HepG2 (cell line): ENCODE data around the gene ACSS1. TPM values are rescaled to one million over a fixed set of nuclear protein-coding genes. Genes with fewer than 3 reads are reported as not detected.

Source experiments
- ATAC-seq: fragments of 200-7000 bp; cut with Tn5 transposase; 3 replicates; pipeline ENCODE4 v1.9.1; 2020; ENCODE audit warnings: mild to moderate bottlenecking, moderate library complexity
- BruUV-seq: library from RNA; stranded (reverse); fragments of 400-500 nt; replicated peaks from 2 replicates; lab custom pipeline; 2021; lab: Mats Ljungman, UMichigan
- CTCF ChIA-PET: fragments of 300-600 bp; formaldehyde crosslinking; extraction: SDS; loops from one replicate; lab custom pipeline; 2021; ENCODE audit warnings: low total read pairs, inconsistent platforms, low intra/inter-chr PET ratio; lab: Yijun Ruan, JAX
- POLR2A ChIA-PET: fragments of 350-600 bp; sonication (Branson Sonifier 250); formaldehyde crosslinking; loops from one replicate; lab custom pipeline; 2020; ENCODE audit warnings: antibody characterized with exemption, inconsistent platforms; lab: Yijun Ruan, JAX
- DNase-seq: peaks from one replicate; pipeline ENCODE4 v3.0.0-alpha.2; 2015; ENCODE audit warnings: low spot score
- FAIRE-seq: peaks from 3 replicates; lab custom pipeline; 2011; peaks lifted over from hg19 to GRCh38; lab: Jason Lieb, UNC
- H2AFZ ChIP-seq: one replicate; pipeline ENCODE4 v1.6.1; 2011; ENCODE audit warnings: low read length, inconsistent platforms
- H3K27ac ChIP-seq: fragments of 300-600 bp; 3 replicates; pipeline ENCODE4 v1.8.0; 2011; ENCODE audit warnings: mixed run types, mild to moderate bottlenecking, mixed read lengths, low read length, inconsistent platforms; ENCODE audit not compliant: insufficient read depth; ENCODE audit errors: extremely low read length
- H3K27me3 ChIP-seq, 2 experiments: fragments of 200-600 bp in 1 of 2; 2 replicates in 1 of 2; 3 replicates in 1 of 2; pipeline versions ENCODE4 v1.6.0 to v1.8.0; 2011; ENCODE audit warnings: low read length in 2 of 2, mild to moderate bottlenecking in 2 of 2, moderate library complexity in 2 of 2, inconsistent platforms in 1 of 2; ENCODE audit not compliant: insufficient read depth in 2 of 2, control insufficient read depth in 1 of 2
- H3K36me3 ChIP-seq, 2 experiments: fragments of 200-600 bp in 1 of 2; replicated peaks in 1 of 2; 2 replicates in 1 of 2; 3 replicates in 1 of 2; pipeline versions ENCODE4 v1.5.1 to v1.8.0; 2011; ENCODE audit warnings: low read length in 2 of 2, inconsistent platforms in 1 of 2; ENCODE audit not compliant: insufficient read depth in 2 of 2, control insufficient read depth in 1 of 2
- H3K4me1 ChIP-seq: 2 replicates; pipeline ENCODE4 v1.5.1; 2012; ENCODE audit warnings: low read length, inconsistent platforms; ENCODE audit not compliant: insufficient read depth
- H3K4me2 ChIP-seq: 2 replicates; pipeline ENCODE4 v1.6.0; 2011; ENCODE audit warnings: low read depth, low read length, inconsistent platforms
- H3K4me3 ChIP-seq, 3 experiments: fragments of 200-600 bp in 1 of 3; sonication (generic), shearing (Covaris generic) in 1 of 3; replicated peaks in 1 of 3; 2 replicates each; pipeline ENCODE4 v1.5.1; 2011 to 2016; ENCODE audit warnings: low read length in 3 of 3, inconsistent platforms in 2 of 3, low read depth in 2 of 3, mild to moderate bottlenecking in 2 of 3, control low read depth in 1 of 3, mixed read lengths in 1 of 3; ENCODE audit not compliant: insufficient read depth in 1 of 3
- H3K79me2 ChIP-seq: one replicate; pipeline ENCODE4 v1.6.1; 2011; ENCODE audit warnings: low read length, inconsistent platforms; ENCODE audit not compliant: insufficient read depth
- H3K9ac ChIP-seq: 2 replicates; pipeline ENCODE4 v1.6.0; 2011; ENCODE audit warnings: mild to moderate bottlenecking, low read depth, low read length, inconsistent platforms; ENCODE audit not compliant: insufficient read depth
- H3K9me3 ChIP-seq: 2 replicates; pipeline ENCODE4 v1.5.1; 2012; ENCODE audit warnings: mild to moderate bottlenecking, low read length
- H4K20me1 ChIP-seq: 2 replicates; pipeline ENCODE4 v1.6.0; 2011; ENCODE audit warnings: inconsistent platforms, mild to moderate bottlenecking, low read length, moderate library complexity; ENCODE audit not compliant: insufficient read depth
- ATM ChIP-seq: fragments of 450-650 bp; IDR thresholded peaks from 2 replicates; pipeline ENCODE4 v1.7.1; 2017; ENCODE audit warnings: mild to moderate bottlenecking, borderline replicate concordance
- BRCA1 ChIP-seq: sonication (generic); formaldehyde crosslinking; IDR thresholded peaks from 2 replicates; pipeline ENCODE4 v1.4.0; 2020; ENCODE audit warnings: missing genetic modification reagents
- MEIS2 ChIP-seq: sonication (generic); formaldehyde crosslinking; IDR thresholded peaks from 2 replicates; pipeline ENCODE4 v1.9.0; 2021; ENCODE audit warnings: mild to moderate bottlenecking, missing genetic modification reagents
- NFYB ChIP-seq: sonication (generic); formaldehyde crosslinking; IDR thresholded peaks from 2 replicates; pipeline ENCODE4 v1.4.0; 2020; ENCODE audit warnings: missing genetic modification reagents
- PHF20 ChIP-seq: sonication (generic); formaldehyde crosslinking; IDR thresholded peaks from 2 replicates; pipeline ENCODE4 v1.5.0; 2020; ENCODE audit warnings: mild to moderate bottlenecking, missing genetic modification reagents
- POLR2A ChIP-seq, 2 experiments: IDR thresholded peaks; 2 replicates each; pipeline ENCODE4 v1.6.1; 2011; ENCODE audit warnings: low read depth in 2 of 2, low read length in 2 of 2, mild to moderate bottlenecking in 1 of 2, moderate library complexity in 1 of 2; ENCODE audit not compliant: insufficient read depth in 1 of 2
- RFX5 ChIP-seq: IDR thresholded peaks from 2 replicates; pipeline ENCODE4 v1.6.1; 2011; ENCODE audit warnings: low read depth, low read length, improper control_type of control experiment
- WGBS: methylation state at CpG from one replicate; pipeline ENCODE4 v1.1.6; 2017; ENCODE audit warnings: low lambda C conversion rate; 5-methylcytosine and 5-hydroxymethylcytosine counted together
- in situ Hi-C: cut with HindIII; loops from 2 replicates; pipeline ENCODE4 v1.10.0; 2017; ENCODE audit warnings: low pct_unique_long_range_greater_than_20kb; ENCODE audit not compliant: extremely low pct_ligation_motif_present
- intact Hi-C: fragments of 100-400 bp; cut with micrococcal nuclease; formaldehyde crosslinking; loops from one replicate; pipeline ENCODE4 v1.10.0; 2022; ENCODE audit not compliant: unreplicated experiment
- polyA plus RNA-seq, 8 experiments: library from polyadenylated mRNA; depleted of rRNA in 3 of 8; stranded (reverse) in 7 of 8; unstranded in 1 of 8; fragments of >200 nt; fragmentation: Illumina TruSeq in 4 of 8; extraction: Trizol in 4 of 8; gene quantifications; 2 replicates each; pipeline versions ENCODE4 v1.2.1 to v1.2.3, GENCODE V29; 2011 to 2016; ENCODE audit warnings: low read depth in 4 of 8, missing spikeins in 1 of 8, mixed read lengths in 1 of 8; ENCODE audit not compliant: insufficient read depth in 1 of 8
- total RNA-seq, 5 experiments: library from RNA; depleted of rRNA; stranded (reverse); fragments of >200 nt; fragmentation: Illumina TruSeq; extraction: Trizol; gene quantifications; 2 replicates each; pipeline ENCODE4 v1.2.3, GENCODE V29; 2016; ENCODE audit warnings: low read depth in 1 of 5
- TF ChIP-seq, protein P1 (sequence below): sonication (generic); formaldehyde crosslinking; conservative IDR thresholded peaks from 2 replicates; pipeline ENCODE4 v1.4.0; 2020; ENCODE audit warnings: missing genetic modification reagents
- TF ChIP-seq, protein P2 (sequence below): conservative IDR thresholded peaks from 2 replicates; pipeline ENCODE4 v1.6.1; 2018; ENCODE audit warnings: missing genetic modification reagents
- TF ChIP-seq, protein P3 (sequence below): sonication (generic); formaldehyde crosslinking; IDR thresholded peaks from 2 replicates; pipeline ENCODE4 v1.9.0; 2021; ENCODE audit warnings: missing genetic modification reagents, borderline replicate concordance

The ACSS1 gene
- total and polyA plus RNA-seq, 2 of the 13 experiments (the other 11 are each of a cell fraction or from before 2014, with no cell fraction given) = 15.2 to 41.6 TPM

DNA sequence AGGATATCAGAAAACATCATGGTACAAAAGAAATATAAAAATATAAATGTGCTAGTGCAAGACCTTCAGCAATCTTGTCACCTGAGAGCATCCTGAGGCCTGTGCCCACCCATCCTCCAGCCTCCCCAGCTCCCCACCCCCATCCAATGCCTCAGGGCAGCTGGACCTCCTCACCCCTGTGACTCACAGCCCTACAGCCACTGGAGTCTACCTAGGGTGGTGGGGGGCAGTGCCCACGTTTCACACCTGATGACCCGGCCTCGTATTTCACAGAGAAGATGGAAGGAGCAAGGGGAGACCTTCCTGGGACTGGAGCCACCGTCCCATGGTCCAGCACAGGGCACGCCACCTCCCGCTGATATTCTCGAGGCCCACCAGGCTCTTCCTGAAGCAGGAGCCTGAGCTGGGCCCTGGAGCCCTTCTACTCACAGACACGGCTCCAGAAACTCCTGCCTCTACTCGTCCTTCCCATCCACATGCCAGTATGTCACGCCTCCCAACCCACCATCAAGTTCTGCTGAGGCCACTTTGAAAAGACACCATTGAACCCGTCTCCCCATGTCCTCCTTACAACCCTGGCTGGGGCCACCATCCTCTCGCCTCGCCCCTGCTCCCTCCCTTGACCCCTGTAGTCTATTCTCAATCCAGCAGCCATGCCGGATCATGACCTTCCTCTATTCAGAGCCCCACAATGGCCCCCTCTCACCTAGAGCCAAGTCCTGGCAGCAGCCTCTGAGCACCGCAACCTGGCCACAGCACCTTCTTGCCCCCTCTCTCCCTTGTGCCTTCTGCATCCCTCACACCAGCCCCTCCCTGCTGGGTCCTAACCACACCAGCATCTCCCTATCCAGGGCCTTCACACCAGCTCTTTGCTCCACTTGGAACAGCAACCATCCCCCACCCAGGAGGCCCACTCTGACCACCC lies 78.6 kb downstream of the ACSS1 start:
- intact Hi-C loops = no loop called here
- no peak for TF ChIP-seq MEIS2 (CRISPR knock-in tag)
- no peak for TF ChIP-seq POLR2A (IDR thresholded peaks at IDR 0.05; ENCODE audit: insufficient read depth in 1 of 2, low read depth in 2 of 2, low read length in 2 of 2)
- TF ChIP-seq NFYB = no peak
- TF ChIP-seq ATM = no peak
- TF ChIP-seq PHF20 (CRISPR knock-in tag) = no peak
- TF ChIP-seq RFX5 = no peak
- TF ChIP-seq, protein P1, sequence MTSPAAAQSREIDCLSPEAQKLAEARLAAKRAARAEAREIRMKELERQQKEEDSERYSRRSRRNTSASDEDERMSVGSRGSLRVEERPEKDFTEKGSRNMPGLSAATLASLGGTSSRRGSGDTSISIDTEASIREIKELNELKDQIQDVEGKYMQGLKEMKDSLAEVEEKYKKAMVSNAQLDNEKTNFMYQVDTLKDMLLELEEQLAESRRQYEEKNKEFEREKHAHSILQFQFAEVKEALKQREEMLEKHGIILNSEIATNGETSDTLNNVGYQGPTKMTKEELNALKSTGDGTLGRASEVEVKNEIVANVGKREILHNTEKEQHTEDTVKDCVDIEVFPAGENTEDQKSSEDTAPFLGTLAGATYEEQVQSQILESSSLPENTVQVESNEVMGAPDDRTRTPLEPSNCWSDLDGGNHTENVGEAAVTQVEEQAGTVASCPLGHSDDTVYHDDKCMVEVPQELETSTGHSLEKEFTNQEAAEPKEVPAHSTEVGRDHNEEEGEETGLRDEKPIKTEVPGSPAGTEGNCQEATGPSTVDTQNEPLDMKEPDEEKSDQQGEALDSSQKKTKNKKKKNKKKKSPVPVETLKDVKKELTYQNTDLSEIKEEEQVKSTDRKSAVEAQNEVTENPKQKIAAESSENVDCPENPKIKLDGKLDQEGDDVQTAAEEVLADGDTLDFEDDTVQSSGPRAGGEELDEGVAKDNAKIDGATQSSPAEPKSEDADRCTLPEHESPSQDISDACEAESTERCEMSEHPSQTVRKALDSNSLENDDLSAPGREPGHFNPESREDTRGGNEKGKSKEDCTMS (CRISPR knock-in tag) = no peak
- no peak for TF ChIP-seq BRCA1
- TF ChIP-seq, protein P2, sequence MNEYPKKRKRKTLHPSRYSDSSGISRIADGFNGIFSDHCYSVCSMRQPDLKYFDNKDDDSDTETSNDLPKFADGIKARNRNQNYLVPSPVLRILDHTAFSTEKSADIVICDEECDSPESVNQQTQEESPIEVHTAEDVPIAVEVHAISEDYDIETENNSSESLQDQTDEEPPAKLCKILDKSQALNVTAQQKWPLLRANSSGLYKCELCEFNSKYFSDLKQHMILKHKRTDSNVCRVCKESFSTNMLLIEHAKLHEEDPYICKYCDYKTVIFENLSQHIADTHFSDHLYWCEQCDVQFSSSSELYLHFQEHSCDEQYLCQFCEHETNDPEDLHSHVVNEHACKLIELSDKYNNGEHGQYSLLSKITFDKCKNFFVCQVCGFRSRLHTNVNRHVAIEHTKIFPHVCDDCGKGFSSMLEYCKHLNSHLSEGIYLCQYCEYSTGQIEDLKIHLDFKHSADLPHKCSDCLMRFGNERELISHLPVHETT = no peak
- TF ChIP-seq, protein P3, sequence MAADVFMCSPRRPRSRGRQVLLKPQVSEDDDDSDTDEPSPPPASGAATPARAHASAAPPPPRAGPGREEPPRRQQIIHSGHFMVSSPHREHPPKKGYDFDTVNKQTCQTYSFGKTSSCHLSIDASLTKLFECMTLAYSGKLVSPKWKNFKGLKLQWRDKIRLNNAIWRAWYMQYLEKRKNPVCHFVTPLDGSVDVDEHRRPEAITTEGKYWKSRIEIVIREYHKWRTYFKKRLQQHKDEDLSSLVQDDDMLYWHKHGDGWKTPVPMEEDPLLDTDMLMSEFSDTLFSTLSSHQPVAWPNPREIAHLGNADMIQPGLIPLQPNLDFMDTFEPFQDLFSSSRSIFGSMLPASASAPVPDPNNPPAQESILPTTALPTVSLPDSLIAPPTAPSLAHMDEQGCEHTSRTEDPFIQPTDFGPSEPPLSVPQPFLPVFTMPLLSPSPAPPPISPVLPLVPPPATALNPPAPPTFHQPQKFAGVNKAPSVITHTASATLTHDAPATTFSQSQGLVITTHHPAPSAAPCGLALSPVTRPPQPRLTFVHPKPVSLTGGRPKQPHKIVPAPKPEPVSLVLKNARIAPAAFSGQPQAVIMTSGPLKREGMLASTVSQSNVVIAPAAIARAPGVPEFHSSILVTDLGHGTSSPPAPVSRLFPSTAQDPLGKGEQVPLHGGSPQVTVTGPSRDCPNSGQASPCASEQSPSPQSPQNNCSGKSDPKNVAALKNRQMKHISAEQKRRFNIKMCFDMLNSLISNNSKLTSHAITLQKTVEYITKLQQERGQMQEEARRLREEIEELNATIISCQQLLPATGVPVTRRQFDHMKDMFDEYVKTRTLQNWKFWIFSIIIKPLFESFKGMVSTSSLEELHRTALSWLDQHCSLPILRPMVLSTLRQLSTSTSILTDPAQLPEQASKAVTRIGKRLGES (CRISPR knock-in tag) = no peak
- TF ChIP-seq, all 625 proteins: peak for 0
- FAIRE-seq (no peak), DNase-seq (no peak), ATAC-seq (no peak)
- Histone ChIP-seq H3K36me3 (peaks cover 29 to 86% of the 10 kb centered on the region in 2 experiments; a peak in 4 of 5 replicates), H3K27me3 (no peaks in the 10 kb centered on the region), H3K4me2 (no peak overlapping the region), H3K27ac (no peak overlapping the region), H2AFZ (no peak overlapping the region), H3K4me1 (peaks cover 9% of the 10 kb centered on the region), H3K9ac (no peak overlapping the region), H4K20me1 (no peaks in the 10 kb centered on the region), H3K79me2 (peaks cover 2% of the 10 kb centered on the region), H3K4me3 (no peak overlapping the region), H3K9me3 (0 out of 2 replicates have a peak, but pooled peaks cover 7% of the 10 kb centered on the region)
- POLR2A ChIA-PET = no interaction called here
- CTCF ChIA-PET = no interaction called here
- BruUV-seq = no TSS peak
- in situ Hi-C loops = no loop called here
- WGBS = 98% methylated on average over 15 of the region's 15 CpGs
